Activated naive CD4-positive, alpha-beta T cell treated with anti-CD3 and anti-CD28 coated beads, Interleukin-2, amount 50 U/mL, for 24 hours (primary cell): ENCODE measurements around the gene CDC42BPA.
"Not testable (repeated sequence)": the region's sequence is repeated elsewhere in the genome, so short reads cannot be mapped to it uniquely, and the experiment has no call there.

Experiments
- H3K27ac Mint-ChIP-seq: one replicate; pipeline ENCODE4 v1.8.0; 2021; ENCODE audit warnings: mild to moderate bottlenecking, mixed read lengths
- H3K27me3 Mint-ChIP-seq: one replicate; pipeline ENCODE4 v1.8.0; 2021; ENCODE audit warnings: mixed read lengths
- H3K36me3 Mint-ChIP-seq: one replicate; pipeline ENCODE4 v1.8.0; 2021; ENCODE audit warnings: mixed read lengths
- H3K4me1 Mint-ChIP-seq: one replicate; pipeline ENCODE4 v1.8.0; 2021; ENCODE audit warnings: mixed read lengths
- H3K4me3 Mint-ChIP-seq: one replicate; pipeline ENCODE4 v1.8.0; 2021; ENCODE audit warnings: mild to moderate bottlenecking, mixed read lengths
- H3K9me3 Mint-ChIP-seq: one replicate; pipeline ENCODE4 v1.8.0; 2021; ENCODE audit warnings: mixed read lengths

CDC42BPA gene

GRCh38 chr1:227261501-227261900 lies 56.8 kb downstream of the CDC42BPA start:
- Mint-ChIP-seq H3K9me3 (no peaks in the 10 kb centered on the region), H3K4me3 (no peak overlapping the region), H3K27ac (no peak overlapping the region), H3K4me1 (no peaks in the 10 kb centered on the region), H3K27me3 (peaks cover 2% of the 10 kb centered on the region), H3K36me3 (no peaks in the 10 kb centered on the region)

DNA sequence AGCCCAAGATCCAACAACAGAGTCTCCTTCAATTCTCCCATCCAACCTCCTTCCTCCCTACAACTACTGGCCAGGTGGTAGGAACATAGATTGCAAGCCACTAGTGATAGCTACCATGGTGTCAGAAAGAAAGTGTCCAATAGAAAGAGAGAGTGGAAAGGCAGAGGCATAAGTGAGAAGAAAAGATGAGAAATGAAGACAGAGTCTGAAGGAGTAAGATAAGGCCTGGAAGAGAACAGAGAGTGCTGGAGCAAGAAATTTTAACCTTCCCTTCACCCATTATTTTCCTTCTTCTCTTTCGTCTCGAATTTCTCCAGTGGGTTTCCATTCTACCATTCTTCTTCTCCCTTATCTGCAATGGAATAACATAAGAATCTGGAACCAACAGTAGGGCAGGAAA lies 57.9 kb downstream of the CDC42BPA start:
- Mint-ChIP-seq H3K9me3 (no peaks in the 10 kb centered on the region), H3K27me3 (no peaks in the 10 kb centered on the region), H3K36me3 (no peaks in the 10 kb centered on the region), H3K27ac (no peak overlapping the region), H3K4me1 (no peaks in the 10 kb centered on the region), H3K4me3 (no peak overlapping the region)

DNA sequence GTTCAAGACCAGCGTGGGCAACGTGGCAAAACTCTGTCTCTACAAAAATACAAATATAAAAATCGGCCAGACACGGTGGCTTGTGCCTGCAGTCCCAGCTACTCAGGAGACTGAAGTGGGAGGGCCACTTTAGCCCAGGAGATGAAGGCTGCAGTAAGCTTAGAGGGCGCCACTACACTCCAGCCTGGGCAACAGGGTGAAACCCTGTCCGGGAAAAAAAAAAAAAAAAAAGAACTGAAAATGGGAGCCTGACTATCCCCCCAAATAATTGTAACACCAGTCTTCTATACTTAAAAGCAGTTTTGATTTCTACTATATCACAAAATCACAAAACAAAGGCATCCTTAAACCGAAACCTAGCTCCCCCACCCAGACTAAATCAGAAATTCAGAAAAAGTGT lies 60.3 kb downstream of the CDC42BPA start:
- no peaks in the 10 kb centered on the region for H3K4me1 Mint-ChIP-seq
- no peak overlapping the region for H3K27ac Mint-ChIP-seq
- no peak overlapping the region for H3K4me3 Mint-ChIP-seq
- H3K9me3 Mint-ChIP-seq: no peaks in the 10 kb centered on the region
- H3K27me3 Mint-ChIP-seq: peaks cover 2% of the 10 kb centered on the region
- H3K36me3 Mint-ChIP-seq: no peaks in the 10 kb centered on the region

DNA sequence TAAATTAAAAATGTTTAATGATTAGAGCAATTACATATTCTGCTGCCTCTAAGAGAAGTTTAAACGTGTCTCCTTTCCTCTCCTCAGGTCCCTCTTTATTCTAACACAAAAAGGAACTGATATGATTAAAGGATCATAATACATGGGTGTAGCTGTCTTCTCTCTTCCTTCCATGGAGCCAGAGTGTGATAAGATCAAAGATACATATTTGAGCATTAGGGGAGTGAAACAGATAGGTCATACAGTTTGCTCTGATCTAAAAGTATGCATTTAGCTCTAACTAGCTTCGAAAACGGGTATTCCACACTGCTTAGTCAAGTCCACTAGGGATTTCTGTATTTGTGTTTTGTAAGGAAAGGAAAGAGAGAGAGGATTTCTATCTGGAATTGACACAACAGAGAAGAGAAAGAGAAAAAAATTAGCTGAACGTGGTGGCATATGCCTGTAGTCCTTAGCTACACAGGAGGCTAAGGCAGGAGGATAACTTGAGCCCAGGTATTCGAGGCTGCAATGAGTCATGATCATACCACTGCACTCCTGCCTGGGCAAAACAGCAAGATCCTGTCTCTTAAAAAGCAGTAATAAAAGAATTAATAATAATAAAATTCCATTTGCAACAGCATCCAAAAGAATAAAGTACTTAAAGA lies 63.1 kb downstream of the CDC42BPA start:
- Mint-ChIP-seq H3K4me1 (no peaks in the 10 kb centered on the region), H3K36me3 (no peaks in the 10 kb centered on the region), H3K27ac (no peak overlapping the region), H3K4me3 (no peak overlapping the region), H3K27me3 (peaks cover 4% of the 10 kb centered on the region), H3K9me3 (no peaks in the 10 kb centered on the region)

- Mint-ChIP-seq H3K4me3 (no peak overlapping the region), H3K27ac (no peak overlapping the region), H3K9me3 (peaks cover under 1% of the 10 kb centered on the region), H3K36me3 (no peaks in the 10 kb centered on the region), H3K4me1 (no peaks in the 10 kb centered on the region), H3K27me3 (peaks cover 9% of the 10 kb centered on the region)
Measured at GRCh38 chr1:227253065-227253464, 65.2 kb downstream of the CDC42BPA start.

GRCh38 chr1:227245613-227246320 lies 72.5 kb downstream of the CDC42BPA start:
- no peaks in the 10 kb centered on the region for H3K36me3 Mint-ChIP-seq
- H3K27me3 Mint-ChIP-seq: peaks cover 12% of the 10 kb centered on the region
- H3K4me1 Mint-ChIP-seq: no peaks in the 10 kb centered on the region
- peaks cover 5% of the 10 kb centered on the region for H3K9me3 Mint-ChIP-seq
- H3K4me3 Mint-ChIP-seq: no peak overlapping the region
- H3K27ac Mint-ChIP-seq: no peak overlapping the region

DNA sequence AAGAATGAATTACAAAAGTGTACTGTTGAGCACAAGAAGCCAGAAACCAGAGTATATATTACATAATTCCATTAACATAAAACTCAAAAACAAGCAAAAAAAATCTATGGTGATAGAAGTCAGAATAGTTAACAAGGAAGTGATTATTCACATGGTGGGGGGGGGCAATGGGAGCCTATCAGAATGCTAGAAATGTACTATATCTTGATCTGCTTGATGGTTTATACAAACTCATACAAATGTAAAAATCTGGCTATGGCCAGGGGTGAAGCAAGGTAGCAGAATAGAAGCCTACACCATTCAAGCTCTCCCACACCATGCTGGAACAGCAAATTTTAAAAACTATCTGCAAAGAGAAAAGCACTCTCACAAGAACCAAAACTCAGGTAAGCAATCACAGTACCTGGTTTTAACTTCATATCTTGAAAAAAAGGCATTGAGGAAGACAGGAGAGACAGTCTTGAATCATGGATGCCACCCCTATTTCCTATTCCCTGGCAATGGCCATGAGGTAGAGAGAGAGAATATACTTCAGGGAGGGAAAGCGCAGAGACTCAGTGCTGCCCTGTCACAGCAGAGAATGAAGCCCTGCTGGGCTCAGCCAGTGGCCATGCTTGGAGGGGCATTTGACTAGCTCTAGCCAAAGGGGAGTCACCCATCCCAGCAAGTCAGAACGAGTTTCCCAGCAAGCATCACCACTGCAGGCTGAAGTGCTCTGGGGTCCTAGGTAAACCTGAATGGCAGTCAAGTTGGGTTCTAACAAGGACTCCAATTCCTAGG lies 73.8 kb downstream of the CDC42BPA start:
- Mint-ChIP-seq H3K36me3 (no peaks in the 10 kb centered on the region), H3K27me3 (peaks cover 15% of the 10 kb centered on the region), H3K4me3 (no peak overlapping the region), H3K4me1 (no peaks in the 10 kb centered on the region), H3K27ac (no peak overlapping the region), H3K9me3 (peaks cover 5% of the 10 kb centered on the region)

- peaks cover 17% of the 10 kb centered on the region for H3K27me3 Mint-ChIP-seq
- no peaks in the 10 kb centered on the region for H3K4me1 Mint-ChIP-seq
- H3K27ac Mint-ChIP-seq: no peak overlapping the region
- H3K9me3 Mint-ChIP-seq: peaks cover 4% of the 10 kb centered on the region
- H3K4me3 Mint-ChIP-seq: no peak overlapping the region
- H3K36me3 Mint-ChIP-seq: no peaks in the 10 kb centered on the region
Measured at GRCh38 chr1:227242811-227243682, 75.2 kb downstream of the CDC42BPA start.

DNA sequence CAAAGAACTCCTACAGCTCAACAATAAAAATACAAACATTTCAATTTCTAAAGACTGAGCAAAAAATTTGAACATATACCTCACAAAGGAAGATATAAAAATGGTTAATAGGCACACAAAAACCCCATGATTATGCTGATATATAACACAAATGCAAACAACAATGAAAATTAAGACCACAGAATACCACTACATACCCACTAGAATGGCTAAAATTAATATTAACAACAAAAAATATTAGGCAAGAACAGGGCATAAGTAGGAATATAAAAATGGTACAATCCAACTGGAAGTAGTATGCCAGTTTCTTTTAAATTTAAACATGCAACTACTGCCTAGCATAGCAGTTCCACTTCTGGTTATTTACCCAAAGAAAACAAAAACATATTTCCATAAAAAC lies 77.3 kb downstream of the CDC42BPA start:
- no peak overlapping the region for H3K4me3 Mint-ChIP-seq
- H3K27me3 Mint-ChIP-seq: peaks cover 18% of the 10 kb centered on the region
- H3K27ac Mint-ChIP-seq: no peak overlapping the region
- no peaks in the 10 kb centered on the region for H3K9me3 Mint-ChIP-seq
- H3K4me1 Mint-ChIP-seq: no peaks in the 10 kb centered on the region
- no peaks in the 10 kb centered on the region for H3K36me3 Mint-ChIP-seq

DNA sequence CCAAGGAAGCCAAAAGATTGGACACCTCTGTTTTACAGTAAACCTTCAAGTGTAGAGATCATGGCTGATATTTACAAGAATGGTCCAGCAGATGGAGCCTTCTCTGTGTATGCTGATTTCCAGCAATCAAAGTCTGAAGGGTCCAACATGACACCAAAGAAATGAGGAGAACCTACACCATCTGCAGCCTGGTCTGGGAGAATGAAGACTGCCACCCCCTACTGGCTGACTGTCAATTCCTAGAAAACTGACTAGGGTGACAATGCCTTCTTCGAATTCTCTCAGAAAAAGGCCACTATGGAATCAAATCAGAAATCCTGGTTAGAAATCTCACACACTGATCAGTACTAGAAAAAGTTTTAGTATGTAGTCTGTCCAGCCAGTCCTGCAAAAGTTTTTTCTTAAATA lies 83.3 kb downstream of the CDC42BPA start:
- no peaks in the 10 kb centered on the region for H3K4me1 Mint-ChIP-seq
- no peak overlapping the region for H3K27ac Mint-ChIP-seq
- no peak overlapping the region for H3K4me3 Mint-ChIP-seq
- peaks cover 25% of the 10 kb centered on the region for H3K27me3 Mint-ChIP-seq
- no peaks in the 10 kb centered on the region for H3K36me3 Mint-ChIP-seq
- H3K9me3 Mint-ChIP-seq: no peaks in the 10 kb centered on the region

GRCh38 chr1:227231128-227231527 lies 87.2 kb downstream of the CDC42BPA start:
- H3K27ac Mint-ChIP-seq, H3K4me3 Mint-ChIP-seq, H3K36me3 Mint-ChIP-seq, H3K4me1 Mint-ChIP-seq, H3K9me3 Mint-ChIP-seq: not testable (repeated sequence)
- peaks cover 15% of the 10 kb centered on the region for H3K27me3 Mint-ChIP-seq

GRCh38 chr1:227228201-227228600 lies 90.1 kb downstream of the CDC42BPA start:
- Mint-ChIP-seq H3K4me1 (no peaks in the 10 kb centered on the region), H3K9me3 (no peaks in the 10 kb centered on the region), H3K36me3 (no peaks in the 10 kb centered on the region), H3K4me3 (no peak overlapping the region), H3K27ac (no peak overlapping the region), H3K27me3 (peaks cover 5% of the 10 kb centered on the region)

DNA sequence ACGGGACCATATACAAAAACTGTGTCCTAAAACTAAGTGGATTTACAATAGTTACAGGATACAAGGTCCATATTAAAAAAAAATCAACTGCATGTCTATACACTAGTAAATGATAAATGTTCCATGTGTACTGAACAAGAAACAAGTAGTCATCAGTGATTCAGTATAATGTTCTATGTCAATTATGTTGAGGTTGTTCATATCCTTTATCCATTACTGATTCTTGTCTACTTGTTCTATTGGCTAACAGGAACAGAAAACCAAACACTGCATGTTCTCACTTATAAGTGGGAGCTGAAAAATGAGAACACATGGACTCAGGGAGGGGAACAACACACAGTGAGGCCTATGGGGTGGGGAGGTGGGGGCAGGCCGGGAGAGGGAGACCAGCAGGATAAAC lies 90.5 kb downstream of the CDC42BPA start:
- Mint-ChIP-seq H3K27ac (no peak overlapping the region), H3K9me3 (no peaks in the 10 kb centered on the region), H3K4me3 (no peak overlapping the region), H3K36me3 (no peaks in the 10 kb centered on the region), H3K27me3 (peaks cover 9% of the 10 kb centered on the region), H3K4me1 (no peaks in the 10 kb centered on the region)

DNA sequence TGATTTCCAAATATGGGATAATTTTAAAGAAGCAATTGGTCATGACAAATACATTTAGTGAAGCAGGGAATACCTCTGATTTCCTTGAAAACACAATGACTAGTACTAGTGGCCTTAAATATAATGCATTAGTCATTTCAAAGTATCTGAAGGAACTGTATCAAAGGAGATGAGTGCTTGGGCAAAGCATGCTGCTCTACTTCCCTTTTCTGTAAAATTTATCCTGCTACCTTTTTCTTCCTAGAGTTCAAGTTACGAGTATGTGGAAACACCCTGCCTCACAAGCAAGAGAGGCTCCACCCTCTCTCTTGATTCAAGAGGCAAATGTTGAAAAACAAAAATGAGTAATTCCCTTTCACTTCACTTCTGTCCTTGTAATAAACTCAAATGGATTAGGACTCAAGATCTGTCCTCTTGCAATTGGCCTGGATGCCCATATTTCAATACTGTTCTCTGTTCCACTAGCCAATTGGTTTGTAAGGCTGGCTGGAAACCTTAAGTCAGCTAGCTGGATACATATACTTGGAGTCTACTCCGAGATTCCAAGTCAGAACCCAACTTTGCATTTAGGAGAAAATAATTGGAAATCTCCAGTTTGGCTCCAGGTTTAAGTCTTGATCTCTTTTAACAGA lies 92.5 kb downstream of the CDC42BPA start:
- Mint-ChIP-seq H3K4me1 (no peaks in the 10 kb centered on the region), H3K27ac (no peak overlapping the region), H3K27me3 (peaks cover 16% of the 10 kb centered on the region), H3K4me3 (no peak overlapping the region), H3K9me3 (no peaks in the 10 kb centered on the region), H3K36me3 (no peaks in the 10 kb centered on the region)

- H3K27ac Mint-ChIP-seq: no peak overlapping the region
- H3K4me1 Mint-ChIP-seq: no peaks in the 10 kb centered on the region
- peaks cover 20% of the 10 kb centered on the region for H3K27me3 Mint-ChIP-seq
- H3K9me3 Mint-ChIP-seq: no peaks in the 10 kb centered on the region
- H3K36me3 Mint-ChIP-seq: no peaks in the 10 kb centered on the region
- no peak overlapping the region for H3K4me3 Mint-ChIP-seq
Measured at GRCh38 chr1:227223171-227223806, 95.0 kb downstream of the CDC42BPA start.
